SK-N-SH treated with all-trans-retinoic acid at 6 μM for 48 hours (cell line): ENCODE results near the gene ZNF101.

Experiments
- CSDC2 ChIP-seq: fragments of 250-450 bp; sonication (Bioruptor Pico); IDR thresholded peaks from 2 replicates; pipeline ENCODE4 v1.5.0; 2020; ENCODE audit warnings: mild to moderate bottlenecking, moderate library complexity
- GLIS3 ChIP-seq: fragments of 250-450 bp; sonication (Bioruptor Pico); IDR thresholded peaks from 2 replicates; pipeline ENCODE4 v1.5.0; 2020; ENCODE audit warnings: mild to moderate bottlenecking, moderate library complexity
- POU6F1 ChIP-seq: fragments of 250-450 bp; sonication (Bioruptor Pico); IDR thresholded peaks from 2 replicates; pipeline ENCODE4 v1.8.0; 2021; ENCODE audit warnings: low read depth, mild to moderate bottlenecking, moderate library complexity, borderline replicate concordance
- TCF4 ChIP-seq: fragments of 250-450 bp; sonication (Bioruptor Pico); IDR thresholded peaks from 2 replicates; pipeline ENCODE4 v1.8.0; 2021; ENCODE audit warnings: mild to moderate bottlenecking, moderate library complexity, borderline replicate concordance
- ZNF70 ChIP-seq: fragments of 450-650 bp; formaldehyde crosslinking; IDR thresholded peaks from 2 replicates; pipeline ENCODE4 v1.5.0; 2020; ENCODE audit warnings: mild to moderate bottlenecking, moderate library complexity
- ZNF8 ChIP-seq: fragments of 450-650 bp; formaldehyde crosslinking; IDR thresholded peaks from 2 replicates; pipeline ENCODE4 v1.5.0; 2020; ENCODE audit warnings: mild to moderate bottlenecking, moderate library complexity
- TF ChIP-seq, protein P1 (sequence below): fragments of 250-450 bp; sonication (Bioruptor Pico); IDR thresholded peaks from 2 replicates; pipeline ENCODE4 v1.5.0; 2020; ENCODE audit warnings: mild to moderate bottlenecking, moderate library complexity
- TF ChIP-seq, protein P2 (sequence below): fragments of 250-450 bp; sonication (Bioruptor Pico); IDR thresholded peaks from 2 replicates; pipeline ENCODE4 v1.5.1; 2020; ENCODE audit warnings: low read depth, mild to moderate bottlenecking, moderate library complexity

- TF ChIP-seq ZNF70 = no peak
- no peak for TF ChIP-seq TCF4 (CRISPR knock-in tag)
- TF ChIP-seq, protein P1, sequence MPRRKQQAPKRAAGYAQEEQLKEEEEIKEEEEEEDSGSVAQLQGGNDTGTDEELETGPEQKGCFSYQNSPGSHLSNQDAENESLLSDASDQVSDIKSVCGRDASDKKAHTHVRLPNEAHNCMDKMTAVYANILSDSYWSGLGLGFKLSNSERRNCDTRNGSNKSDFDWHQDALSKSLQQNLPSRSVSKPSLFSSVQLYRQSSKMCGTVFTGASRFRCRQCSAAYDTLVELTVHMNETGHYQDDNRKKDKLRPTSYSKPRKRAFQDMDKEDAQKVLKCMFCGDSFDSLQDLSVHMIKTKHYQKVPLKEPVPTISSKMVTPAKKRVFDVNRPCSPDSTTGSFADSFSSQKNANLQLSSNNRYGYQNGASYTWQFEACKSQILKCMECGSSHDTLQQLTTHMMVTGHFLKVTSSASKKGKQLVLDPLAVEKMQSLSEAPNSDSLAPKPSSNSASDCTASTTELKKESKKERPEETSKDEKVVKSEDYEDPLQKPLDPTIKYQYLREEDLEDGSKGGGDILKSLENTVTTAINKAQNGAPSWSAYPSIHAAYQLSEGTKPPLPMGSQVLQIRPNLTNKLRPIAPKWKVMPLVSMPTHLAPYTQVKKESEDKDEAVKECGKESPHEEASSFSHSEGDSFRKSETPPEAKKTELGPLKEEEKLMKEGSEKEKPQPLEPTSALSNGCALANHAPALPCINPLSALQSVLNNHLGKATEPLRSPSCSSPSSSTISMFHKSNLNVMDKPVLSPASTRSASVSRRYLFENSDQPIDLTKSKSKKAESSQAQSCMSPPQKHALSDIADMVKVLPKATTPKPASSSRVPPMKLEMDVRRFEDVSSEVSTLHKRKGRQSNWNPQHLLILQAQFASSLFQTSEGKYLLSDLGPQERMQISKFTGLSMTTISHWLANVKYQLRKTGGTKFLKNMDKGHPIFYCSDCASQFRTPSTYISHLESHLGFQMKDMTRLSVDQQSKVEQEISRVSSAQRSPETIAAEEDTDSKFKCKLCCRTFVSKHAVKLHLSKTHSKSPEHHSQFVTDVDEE (CRISPR knock-in tag) = no peak
- TF ChIP-seq POU6F1 (CRISPR knock-in tag) = no peak
- TF ChIP-seq ZNF8 = no peak
- no peak for TF ChIP-seq GLIS3
- TF ChIP-seq, protein P2, sequence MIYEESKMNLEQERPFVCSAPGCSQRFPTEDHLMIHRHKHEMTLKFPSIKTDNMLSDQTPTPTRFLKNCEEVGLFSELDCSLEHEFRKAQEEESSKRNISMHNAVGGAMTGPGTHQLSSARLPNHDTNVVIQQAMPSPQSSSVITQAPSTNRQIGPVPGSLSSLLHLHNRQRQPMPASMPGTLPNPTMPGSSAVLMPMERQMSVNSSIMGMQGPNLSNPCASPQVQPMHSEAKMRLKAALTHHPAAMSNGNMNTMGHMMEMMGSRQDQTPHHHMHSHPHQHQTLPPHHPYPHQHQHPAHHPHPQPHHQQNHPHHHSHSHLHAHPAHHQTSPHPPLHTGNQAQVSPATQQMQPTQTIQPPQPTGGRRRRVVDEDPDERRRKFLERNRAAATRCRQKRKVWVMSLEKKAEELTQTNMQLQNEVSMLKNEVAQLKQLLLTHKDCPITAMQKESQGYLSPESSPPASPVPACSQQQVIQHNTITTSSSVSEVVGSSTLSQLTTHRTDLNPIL = no peak
- no peak for TF ChIP-seq CSDC2
Measured at GRCh38 chr19:19662871-19663255, 5.8 kb upstream of the ZNF101 start.
